NCI-H345 (cell line): Measurements from ENCODE around the gene RAB3IL1.
"Not testable (repeated sequence)": the region's sequence is repeated elsewhere in the genome, so short reads cannot be mapped to it uniquely, and the experiment has no call there.

Source experiments
- DNase-seq: peaks from one replicate; lab custom pipeline; 2025; lab: John Stamatoyannopoulos, UW

The RAB3IL1 gene

GRCh38 chr11:61885784-61886580 lies 31.4 kb downstream of the RAB3IL1 start:
- DNase-seq, result no peak

- peak; percentile 10 for DNase-seq
These were observed 32.1 kb downstream of the RAB3IL1 start for GRCh38 chr11:61885166-61885778.

- DNase-seq, result no peak
These were observed 33.4 kb downstream of the RAB3IL1 start for GRCh38 chr11:61883947-61884346.

GRCh38 chr11:61883327-61883726 lies 34.0 kb downstream of the RAB3IL1 start:
- no peak for DNase-seq

- DNase-seq, result no peak
These were observed 34.5 kb downstream of the RAB3IL1 start for GRCh38 chr11:61882879-61883278.

- DNase-seq, result not testable (repeated sequence)
These were observed 35.1 kb downstream of the RAB3IL1 start for GRCh38 chr11:61882267-61882666.

GRCh38 chr11:61881397-61881796 lies 36.0 kb downstream of the RAB3IL1 start:
- no peak for DNase-seq

GRCh38 chr11:61880454-61880853 lies 36.9 kb downstream of the RAB3IL1 start:
- no peak for DNase-seq

GRCh38 chr11:61880031-61880430 lies 37.3 kb downstream of the RAB3IL1 start:
- DNase-seq, result no peak

- DNase-seq, result no peak
These were observed 38.2 kb downstream of the RAB3IL1 start for GRCh38 chr11:61879152-61879551.

- no peak for DNase-seq
These were observed 41.7 kb downstream of the RAB3IL1 start for GRCh38 chr11:61875698-61876097.

- no peak for DNase-seq
These were observed 42.5 kb downstream of the RAB3IL1 start for GRCh38 chr11:61874853-61875252.

- DNase-seq, result no peak
These were observed 43.0 kb downstream of the RAB3IL1 start for GRCh38 chr11:61874377-61874809.

GRCh38 chr11:61873588-61874376 lies 43.6 kb downstream of the RAB3IL1 start:
- no peak for DNase-seq

- no peak for DNase-seq
These were observed 44.3 kb downstream of the RAB3IL1 start for GRCh38 chr11:61872935-61873565.

GRCh38 chr11:61871158-61871597 lies 46.2 kb downstream of the RAB3IL1 start:
- peak; percentile 85 for DNase-seq

GRCh38 chr11:61870541-61871031 lies 46.8 kb downstream of the RAB3IL1 start:
- DNase-seq, result no peak

- DNase-seq, result no peak
These were observed 47.5 kb downstream of the RAB3IL1 start for GRCh38 chr11:61869708-61870451.

- DNase-seq, result no peak
These were observed 48.0 kb downstream of the RAB3IL1 start for GRCh38 chr11:61869429-61869707.

GRCh38 chr11:61868571-61869428 lies 48.6 kb downstream of the RAB3IL1 start:
- DNase-seq, result no peak

GRCh38 chr11:61866958-61867343 lies 50.4 kb downstream of the RAB3IL1 start:
- no peak for DNase-seq
